ENCODE results near the gene DDX6. TPM values are rescaled to one million over a fixed set of nuclear protein-coding genes. Genes with fewer than 3 reads are reported as not detected.
"Not testable (repeated sequence)": the region's sequence is repeated elsewhere in the genome, so short reads cannot be mapped to it uniquely, and the experiment has no call there.

DDX6 gene
- total RNA-seq, 1 donor from 2014 or later = 148 TPM

DNA sequence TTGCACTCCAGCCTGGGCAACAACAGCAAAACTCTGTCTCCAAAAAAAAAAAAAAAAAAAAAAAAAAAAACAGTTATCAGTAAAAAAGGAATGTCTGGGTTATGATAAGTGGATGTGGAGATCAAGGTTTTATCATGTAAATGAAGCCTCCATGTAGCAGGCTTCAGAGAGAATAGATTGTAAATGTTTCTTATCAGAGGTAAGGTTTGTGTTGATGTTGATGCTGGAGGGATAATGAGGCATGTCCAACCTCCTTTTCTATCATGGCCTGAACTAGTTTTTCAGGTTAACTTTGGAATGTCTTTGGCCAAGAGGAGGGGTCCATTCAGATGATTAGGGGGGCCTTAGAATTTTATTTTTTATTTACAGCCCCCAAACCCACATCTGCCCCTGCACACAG, 76.1 kb downstream of the DDX6 start:
- Mint-ChIP-seq H3K27ac (ENCODE audit: unreplicated experiment) (no peak overlapping the region), H3K4me1 (ENCODE audit: unreplicated experiment) (no peaks in the 10 kb centered on the region), H3K9me3 (ENCODE audit: unreplicated experiment) (no peaks in the 10 kb centered on the region), H3K36me3 (ENCODE audit: unreplicated experiment) (no peaks in the 10 kb centered on the region), H3K27me3 (ENCODE audit: unreplicated experiment) (peaks cover 11% of the 10 kb centered on the region), H3K4me3 (ENCODE audit: unreplicated experiment) (no peak overlapping the region)
- TF ChIP-seq, protein P1, sequence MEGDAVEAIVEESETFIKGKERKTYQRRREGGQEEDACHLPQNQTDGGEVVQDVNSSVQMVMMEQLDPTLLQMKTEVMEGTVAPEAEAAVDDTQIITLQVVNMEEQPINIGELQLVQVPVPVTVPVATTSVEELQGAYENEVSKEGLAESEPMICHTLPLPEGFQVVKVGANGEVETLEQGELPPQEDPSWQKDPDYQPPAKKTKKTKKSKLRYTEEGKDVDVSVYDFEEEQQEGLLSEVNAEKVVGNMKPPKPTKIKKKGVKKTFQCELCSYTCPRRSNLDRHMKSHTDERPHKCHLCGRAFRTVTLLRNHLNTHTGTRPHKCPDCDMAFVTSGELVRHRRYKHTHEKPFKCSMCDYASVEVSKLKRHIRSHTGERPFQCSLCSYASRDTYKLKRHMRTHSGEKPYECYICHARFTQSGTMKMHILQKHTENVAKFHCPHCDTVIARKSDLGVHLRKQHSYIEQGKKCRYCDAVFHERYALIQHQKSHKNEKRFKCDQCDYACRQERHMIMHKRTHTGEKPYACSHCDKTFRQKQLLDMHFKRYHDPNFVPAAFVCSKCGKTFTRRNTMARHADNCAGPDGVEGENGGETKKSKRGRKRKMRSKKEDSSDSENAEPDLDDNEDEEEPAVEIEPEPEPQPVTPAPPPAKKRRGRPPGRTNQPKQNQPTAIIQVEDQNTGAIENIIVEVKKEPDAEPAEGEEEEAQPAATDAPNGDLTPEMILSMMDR (IDR thresholded peaks at IDR 0.05) = no peak
- DNase-seq (ENCODE audit: extremely low spot score, unreplicated experiment) = no peak

DNA sequence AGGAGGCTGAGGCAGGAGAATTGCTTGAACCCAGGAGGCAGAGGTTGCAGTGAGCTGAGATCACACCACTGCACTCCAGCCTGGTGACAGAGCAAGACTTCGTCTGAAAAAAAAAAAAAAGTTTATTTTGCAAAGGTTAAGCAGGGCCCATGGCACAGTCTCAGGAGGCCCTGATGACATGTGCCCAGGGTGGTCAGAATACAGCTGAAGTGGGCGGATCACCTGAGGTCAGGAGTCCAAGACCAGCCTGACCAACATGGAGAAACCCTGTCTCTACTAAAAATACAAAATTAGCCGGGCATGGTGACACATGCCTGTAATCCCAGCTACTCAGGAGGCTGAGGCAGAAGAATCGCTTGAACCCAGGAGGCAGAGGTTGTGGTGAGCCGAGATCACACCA, 76.5 kb downstream of the DDX6 start:
- H3K9me3 Mint-ChIP-seq (ENCODE audit: unreplicated experiment); DNase-seq (ENCODE audit: extremely low spot score, unreplicated experiment); H3K27me3 Mint-ChIP-seq (ENCODE audit: unreplicated experiment); H3K4me1 Mint-ChIP-seq (ENCODE audit: unreplicated experiment); H3K4me3 Mint-ChIP-seq (ENCODE audit: unreplicated experiment); H3K27ac Mint-ChIP-seq (ENCODE audit: unreplicated experiment); H3K36me3 Mint-ChIP-seq (ENCODE audit: unreplicated experiment): not testable (repeated sequence)

DNA sequence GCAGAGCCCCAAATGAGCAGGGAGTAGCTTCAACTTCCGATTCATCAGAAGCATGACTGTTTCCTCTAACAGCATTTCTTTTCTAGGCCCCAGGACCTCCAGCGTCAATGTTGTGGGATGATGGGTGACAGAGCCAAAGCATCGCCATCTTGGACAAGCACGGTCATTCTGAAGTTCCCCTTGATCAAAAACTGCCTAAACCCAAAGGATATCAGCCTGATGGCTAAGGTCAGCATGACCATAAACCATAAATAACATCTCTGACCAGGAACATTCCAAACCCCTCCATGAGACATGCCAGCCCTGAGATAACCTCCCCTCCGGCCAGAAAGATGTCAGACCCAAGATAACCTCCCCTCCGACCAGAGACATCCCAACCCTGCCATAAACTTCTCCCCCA, 82.7 kb downstream of the DDX6 start:
- TF ChIP-seq, protein P1 (IDR thresholded peaks at IDR 0.05) = no peak
- peaks cover 10% of the 10 kb centered on the region for H3K27me3 Mint-ChIP-seq (ENCODE audit: unreplicated experiment)
- H3K36me3 Mint-ChIP-seq (ENCODE audit: unreplicated experiment) = no peaks in the 10 kb centered on the region
- DNase-seq (ENCODE audit: extremely low spot score, unreplicated experiment) = no peak
- no peak overlapping the region for H3K27ac Mint-ChIP-seq (ENCODE audit: unreplicated experiment)
- no peak overlapping the region for H3K4me3 Mint-ChIP-seq (ENCODE audit: unreplicated experiment)
- H3K4me1 Mint-ChIP-seq (ENCODE audit: unreplicated experiment) = no peaks in the 10 kb centered on the region
- no peaks in the 10 kb centered on the region for H3K9me3 Mint-ChIP-seq (ENCODE audit: unreplicated experiment)

DNA sequence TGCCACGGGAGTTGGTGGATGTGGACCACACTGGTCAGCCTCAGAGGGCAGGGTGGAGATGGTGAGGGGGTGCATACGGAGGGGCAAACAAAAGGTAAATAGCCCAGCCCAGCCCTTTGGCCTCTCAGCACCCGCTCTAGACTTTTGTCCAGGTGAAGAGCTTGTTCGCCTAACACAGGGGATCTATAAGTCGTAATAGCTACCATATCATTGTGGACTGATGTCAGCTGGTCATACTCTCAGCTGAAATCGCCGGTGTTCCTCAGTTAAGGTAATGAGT, 84.5 kb downstream of the DDX6 start:
- no peaks in the 10 kb centered on the region for H3K9me3 Mint-ChIP-seq (ENCODE audit: unreplicated experiment)
- no peak overlapping the region for H3K27ac Mint-ChIP-seq (ENCODE audit: unreplicated experiment)
- TF ChIP-seq, protein P1 (IDR thresholded peaks at IDR 0.05) = no peak
- no peak for DNase-seq (ENCODE audit: extremely low spot score, unreplicated experiment)
- no peak overlapping the region for H3K4me3 Mint-ChIP-seq (ENCODE audit: unreplicated experiment)
- H3K36me3 Mint-ChIP-seq (ENCODE audit: unreplicated experiment) = no peaks in the 10 kb centered on the region
- H3K27me3 Mint-ChIP-seq (ENCODE audit: unreplicated experiment) = peaks cover 10% of the 10 kb centered on the region
- no peaks in the 10 kb centered on the region for H3K4me1 Mint-ChIP-seq (ENCODE audit: unreplicated experiment)

DNA sequence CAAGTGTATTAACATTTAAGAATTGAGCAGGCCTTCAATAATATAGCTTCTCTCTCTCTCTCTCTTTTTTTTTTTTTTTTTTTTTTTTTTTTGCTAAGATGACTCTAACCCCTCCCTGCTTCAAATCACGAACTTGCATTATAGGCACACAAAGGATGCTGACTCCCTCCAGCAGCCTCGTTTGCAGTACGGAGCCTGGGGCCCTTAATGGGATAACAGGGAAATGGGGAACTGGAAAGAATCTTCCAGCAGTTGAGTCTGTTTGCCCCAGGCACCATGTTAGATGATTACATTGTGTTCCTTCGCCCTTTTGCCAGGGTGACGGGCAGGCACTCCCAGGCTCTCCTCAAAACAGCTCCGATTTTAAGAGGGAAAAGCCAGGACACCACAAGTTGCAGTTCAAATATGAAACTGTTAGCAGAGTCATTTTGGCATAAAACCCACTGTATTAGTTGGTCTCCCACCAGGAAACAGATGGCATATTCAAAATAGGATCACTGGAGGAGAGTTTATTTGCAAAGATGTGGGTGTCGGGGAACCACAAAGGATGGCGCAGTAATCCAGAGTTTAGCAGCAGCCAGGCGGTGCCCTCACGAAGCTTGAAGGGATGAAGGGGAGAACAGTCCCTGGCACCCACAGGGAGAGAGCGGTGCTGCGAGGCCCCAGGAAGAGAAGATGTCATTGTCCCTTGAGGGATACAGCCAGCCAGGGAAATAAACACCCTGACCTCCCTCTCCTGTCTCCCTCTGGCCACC, 85.0 kb downstream of the DDX6 start:
- TF ChIP-seq, protein P1 (IDR thresholded peaks at IDR 0.05) = no peak

More for the DNA sequence above, 85.0 kb downstream of the DDX6 start:
- Mint-ChIP-seq H3K27me3 (ENCODE audit: unreplicated experiment) (peaks cover 10% of the 10 kb centered on the region), H3K27ac (ENCODE audit: unreplicated experiment) (no peak overlapping the region), H3K9me3 (ENCODE audit: unreplicated experiment) (no peaks in the 10 kb centered on the region), H3K36me3 (ENCODE audit: unreplicated experiment) (no peaks in the 10 kb centered on the region), H3K4me3 (ENCODE audit: unreplicated experiment) (no peak overlapping the region), H3K4me1 (ENCODE audit: unreplicated experiment) (no peaks in the 10 kb centered on the region)
- DNase-seq (ENCODE audit: extremely low spot score, unreplicated experiment) = no peak
